HepG2 (cell line): ENCODE data around the gene HDAC4. TPM values are rescaled to one million over a fixed set of nuclear protein-coding genes. Genes with fewer than 3 reads are reported as not detected.

Experiments used
- CCAR2 ChIP-seq: fragments of 200-400 bp; formaldehyde crosslinking; optimal IDR thresholded peaks from 2 replicates; pipeline ENCODE3; 2018; ENCODE audit warnings: low read depth, mild to moderate bottlenecking, low read length, moderate library complexity
- DBP ChIP-seq: sonication (generic); formaldehyde crosslinking; IDR thresholded peaks from 2 replicates; pipeline ENCODE4 v1.4.0; 2020; ENCODE audit warnings: missing genetic modification reagents; ENCODE audit errors: not compliant biosample characterization
- DZIP1 ChIP-seq: sonication (generic); formaldehyde crosslinking; IDR thresholded peaks from 2 replicates; pipeline ENCODE4 v1.5.0; 2020; ENCODE audit warnings: mild to moderate bottlenecking, missing genetic modification reagents
- ELF1 ChIP-seq: sonication (generic); formaldehyde crosslinking; IDR thresholded peaks from 2 replicates; pipeline ENCODE4 v1.4.0; 2020; ENCODE audit warnings: missing genetic modification reagents
- EP300 ChIP-seq, 3 experiments: sonication (generic) in 1 of 3; formaldehyde crosslinking in 1 of 3; IDR thresholded peaks; 2 replicates each; pipeline versions ENCODE4 v1.5.1 to v1.6.1; 2011 to 2020; ENCODE audit warnings: low read depth in 2 of 3, low read length in 2 of 3, borderline replicate concordance in 1 of 3, improper control_type of control experiment in 1 of 3, mild to moderate bottlenecking in 1 of 3, missing genetic modification reagents in 1 of 3, moderate library complexity in 1 of 3
- JARID2 ChIP-seq: sonication (generic); formaldehyde crosslinking; IDR thresholded peaks from 2 replicates; pipeline ENCODE4 v1.8.1; 2023; ENCODE audit warnings: missing genetic modification reagents, inconsistent platforms; ENCODE audit not compliant: insufficient replicate concordance
- KDM3A ChIP-seq: IDR thresholded peaks from 2 replicates; pipeline ENCODE4 v1.6.1; 2018; ENCODE audit warnings: low read depth, missing compliant biosample characterization
- MAF1 ChIP-seq: sonication (generic); formaldehyde crosslinking; IDR thresholded peaks from 2 replicates; pipeline ENCODE4 v1.5.0; 2020; ENCODE audit warnings: missing genetic modification reagents, borderline replicate concordance
- NFRKB ChIP-seq: fragments of 450-650 bp; IDR thresholded peaks from 2 replicates; pipeline ENCODE4 v1.6.1; 2017
- PCBP1 ChIP-seq: fragments of 200-400 bp; formaldehyde crosslinking; IDR thresholded peaks from 2 replicates; pipeline ENCODE4 v1.6.1; 2017; ENCODE audit warnings: mild to moderate bottlenecking, low read depth, low read length, borderline replicate concordance
- SNAPC5 ChIP-seq: sonication (generic); formaldehyde crosslinking; IDR thresholded peaks from 2 replicates; pipeline ENCODE4 v1.8.1; 2023; ENCODE audit warnings: mild to moderate bottlenecking, missing genetic modification reagents, borderline replicate concordance
- TAF15 ChIP-seq: fragments of 200-400 bp; formaldehyde crosslinking; IDR thresholded peaks from one replicate; pipeline ENCODE4 v1.6.1; 2018; ENCODE audit warnings: mild to moderate bottlenecking, low read depth, low read length; ENCODE audit not compliant: poor library complexity, severe bottlenecking
- XRCC5 ChIP-seq: fragments of 200-400 bp; formaldehyde crosslinking; optimal IDR thresholded peaks from 2 replicates; pipeline ENCODE3; 2017; ENCODE audit warnings: mild to moderate bottlenecking, low read length
- ZFP36L1 ChIP-seq: sonication (generic); formaldehyde crosslinking; IDR thresholded peaks from 2 replicates; pipeline ENCODE4 v1.8.0; 2022; ENCODE audit warnings: mild to moderate bottlenecking, missing genetic modification reagents, moderate library complexity
- ZNF280D ChIP-seq: sonication (generic); formaldehyde crosslinking; IDR thresholded peaks from 2 replicates; pipeline ENCODE4 v1.5.1; 2020; ENCODE audit warnings: mild to moderate bottlenecking, missing genetic modification reagents
- ZNF710 ChIP-seq: sonication (generic); formaldehyde crosslinking; IDR thresholded peaks from 2 replicates; pipeline ENCODE4 v1.5.0; 2020; ENCODE audit warnings: mild to moderate bottlenecking, missing genetic modification reagents, borderline replicate concordance
- ZNF883 ChIP-seq: sonication (generic); formaldehyde crosslinking; IDR thresholded peaks from 2 replicates; pipeline ENCODE4 v1.5.1; 2020; ENCODE audit warnings: mild to moderate bottlenecking, missing genetic modification reagents; ENCODE audit errors: not compliant biosample characterization
- ZSCAN29 ChIP-seq: sonication (generic); formaldehyde crosslinking; conservative IDR thresholded peaks from 2 replicates; pipeline ENCODE4 v1.4.0; 2020; ENCODE audit warnings: mild to moderate bottlenecking, missing genetic modification reagents
- polyA plus RNA-seq, 8 experiments: library from polyadenylated mRNA; depleted of rRNA in 3 of 8; stranded (reverse) in 7 of 8; unstranded in 1 of 8; fragments of >200 nt; fragmentation: Illumina TruSeq in 4 of 8; extraction: Trizol in 4 of 8; gene quantifications; 2 replicates each; pipeline versions ENCODE4 v1.2.1 to v1.2.3, GENCODE V29; 2011 to 2016; ENCODE audit warnings: low read depth in 4 of 8, missing spikeins in 1 of 8, mixed read lengths in 1 of 8; ENCODE audit not compliant: insufficient read depth in 1 of 8
- total RNA-seq, 5 experiments: library from RNA; depleted of rRNA; stranded (reverse); fragments of >200 nt; fragmentation: Illumina TruSeq; extraction: Trizol; gene quantifications; 2 replicates each; pipeline ENCODE4 v1.2.3, GENCODE V29; 2016; ENCODE audit warnings: low read depth in 1 of 5

Gene HDAC4
- total and polyA plus RNA-seq, 2 of the 13 experiments (the other 11 are each of a cell fraction or from before 2014, with no cell fraction given) = 10.1 to 11.5 TPM

- TF ChIP-seq JARID2 (no peak), DZIP1 (CRISPR knock-in tag) (no peak), XRCC5 (no peak), PCBP1 (0 out of 2 replicates have a peak, but pooled peaks have one; percentile 9), ZNF280D (no peak), TAF15 (peak; percentile 4), ZNF710 (CRISPR knock-in tag) (no peak; the same call in 1 of the 2 replicates), ZFP36L1 (CRISPR knock-in tag) (peak; percentile 76), DBP (CRISPR knock-in tag) (no peak), KDM3A (CRISPR knock-in tag) (0 out of 2 replicates have a peak, but pooled peaks have one; percentile 3), MAF1 (CRISPR knock-in tag) (no peak), ELF1 (CRISPR knock-in tag) (peak; percentile 34; the same call in 1 of the 2 replicates), CCAR2 (no peak), ZNF883 (CRISPR knock-in tag) (no peak), EP300 (IDR thresholded peaks at IDR 0.05; ENCODE audit: low read depth in 2 of 2, low read length in 2 of 2) (0 out of 4 replicates have a peak, but pooled peaks of 1 of the 2 experiments have one; percentile 4), EP300 (CRISPR knock-in tag; IDR thresholded peaks at IDR 0.05; ENCODE audit: borderline replicate concordance) (no peak), NFRKB (no peak), ZSCAN29 (no peak), SNAPC5 (CRISPR knock-in tag) (no peak)
These were observed 1.0 kb upstream of the HDAC4 start (continued) for GRCh38 chr2:239401881-239402233.
